Natural killer cell (primary cell): ENCODE measurements around the gene IL18BP. TPM values are rescaled to one million over a fixed set of nuclear protein-coding genes. Genes with fewer than 3 reads are reported as not detected.

Experiments used
- ATAC-seq, 3 donors: fragments of 150-1000 bp in 2 of 3; fragments of 200-7000 bp in 1 of 3; cut with Tn5 transposase; 1 replicate in 1 of 3; 2 replicates in 2 of 3; pipeline ENCODE4 v1.10.0; 2021; ENCODE audit warnings: mild to moderate bottlenecking in 2 of 3, moderate library complexity in 2 of 3
- DNase-seq, 2 donors: peaks; one replicate each; pipeline versions ENCODE4 v3.0.0 to v3.0.0-alpha.2; 2013 to 2021; ENCODE audit warnings: mixed read lengths in 1 of 2
- H3K27ac ChIP-seq: one replicate; pipeline ENCODE4 v1.5.1; 2013; ENCODE audit warnings: mild to moderate bottlenecking, low read length
- H3K27me3 ChIP-seq: one replicate; pipeline ENCODE4 v1.6.1; 2013; ENCODE audit warnings: low read length; ENCODE audit not compliant: control insufficient read depth, insufficient read depth
- H3K36me3 ChIP-seq: one replicate; pipeline ENCODE4 v1.6.1; 2013; ENCODE audit warnings: low read length; ENCODE audit not compliant: control insufficient read depth, insufficient read depth
- H3K4me1 ChIP-seq: one replicate; pipeline ENCODE4 v1.6.1; 2013; ENCODE audit warnings: low read length; ENCODE audit not compliant: control insufficient read depth, insufficient read depth
- H3K4me3 ChIP-seq: one replicate; pipeline ENCODE4 v1.5.1; 2013; ENCODE audit warnings: low read length
- H3K9me3 ChIP-seq: one replicate; pipeline ENCODE4 v1.6.1; 2013; ENCODE audit warnings: low read length; ENCODE audit not compliant: control insufficient read depth, insufficient read depth
- H3K27ac Mint-ChIP-seq, 2 donors: one replicate each; pipeline ENCODE4 v1.8.0; 2022; ENCODE audit warnings: mild to moderate bottlenecking in 2 of 2, mixed read lengths in 2 of 2, moderate library complexity in 1 of 2
- H3K27me3 Mint-ChIP-seq, 2 donors: one replicate each; pipeline ENCODE4 v1.8.0; 2022; ENCODE audit warnings: low read depth in 2 of 2, mixed read lengths in 2 of 2
- H3K36me3 Mint-ChIP-seq: one replicate; pipeline ENCODE4 v1.8.0; 2022; ENCODE audit warnings: mixed read lengths
- H3K4me1 Mint-ChIP-seq, 2 donors: one replicate each; pipeline ENCODE4 v1.8.0; 2022; ENCODE audit warnings: mixed read lengths in 2 of 2
- H3K4me3 Mint-ChIP-seq: one replicate; pipeline ENCODE4 v1.8.0; 2022; ENCODE audit warnings: mild to moderate bottlenecking, moderate library complexity, mixed read lengths
- H3K9me3 Mint-ChIP-seq, 2 donors: one replicate each; pipeline ENCODE4 v1.8.0; 2022; ENCODE audit warnings: mixed read lengths in 2 of 2
- WGBS: methylation state at CpG from one replicate; pipeline ENCODE4 v1.1.7; 2013; ENCODE audit warnings: missing lambda C conversion rate; ENCODE audit not compliant: insufficient coverage; 5-methylcytosine and 5-hydroxymethylcytosine counted together
- intact Hi-C: fragments of 100-400 bp; cut with micrococcal nuclease; formaldehyde crosslinking; loops from one replicate; pipeline ENCODE4 v1.14.2; 2022
- total RNA-seq, 4 donors: library from RNA; stranded (reverse); fragments of 120-200 nt in 1 of 4; gene quantifications; one replicate each; pipeline versions ENCODE4 v1.2.3 to v1.2.4, GENCODE V29; 2013 to 2022
- TF ChIP-seq, protein P1 (sequence below): fragments of 200-600 bp; IDR thresholded peaks from one replicate; pipeline ENCODE4 v1.8.0; 2022; ENCODE audit warnings: antibody characterized with exemption

The IL18BP gene
- total RNA-seq, 3 donors from 2014 or later (not counting 1 experiment from before 2014, with no cell fraction given) = 23.1 to 35.5 (median 27.2) TPM

DNA sequence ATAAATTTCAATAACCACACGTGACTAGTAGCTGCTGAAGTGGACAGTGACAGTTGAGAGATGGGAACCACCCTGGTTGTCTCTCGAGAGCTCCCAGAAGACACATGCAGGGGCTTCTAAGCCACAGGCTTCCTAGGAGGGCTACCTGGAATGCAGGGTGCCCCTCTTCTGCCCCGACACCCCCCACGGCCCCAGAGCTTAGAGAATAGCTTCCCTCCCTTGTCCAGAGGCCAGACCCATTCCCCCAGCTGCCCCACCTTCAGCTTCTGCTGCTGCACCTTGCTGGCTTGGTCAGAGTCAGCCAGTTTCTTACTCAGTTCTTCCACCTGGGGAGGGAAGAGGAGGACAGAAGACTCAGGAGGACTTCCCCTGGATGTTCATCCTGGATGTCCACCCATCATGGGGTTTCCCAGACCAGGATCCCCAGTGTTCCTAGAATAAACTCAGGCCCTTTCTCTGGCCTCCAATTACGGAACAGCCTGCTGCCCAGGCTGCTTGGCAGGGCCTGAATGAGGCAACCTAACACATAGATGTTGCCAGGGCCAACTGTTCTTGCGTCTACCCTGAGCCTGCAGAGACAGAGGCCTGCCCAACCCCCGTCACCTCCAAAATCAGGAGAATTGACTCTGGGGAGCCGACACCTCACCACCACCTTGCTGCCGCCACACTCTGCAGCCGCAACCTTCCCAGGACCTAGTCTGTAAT is 12.0 kb downstream of the IL18BP start:
- WGBS = 96% methylated on average over 10 of the region's 10 CpGs
- ATAC-seq = no peak
- no peak overlapping the region for H3K27ac ChIP-seq

DNA sequence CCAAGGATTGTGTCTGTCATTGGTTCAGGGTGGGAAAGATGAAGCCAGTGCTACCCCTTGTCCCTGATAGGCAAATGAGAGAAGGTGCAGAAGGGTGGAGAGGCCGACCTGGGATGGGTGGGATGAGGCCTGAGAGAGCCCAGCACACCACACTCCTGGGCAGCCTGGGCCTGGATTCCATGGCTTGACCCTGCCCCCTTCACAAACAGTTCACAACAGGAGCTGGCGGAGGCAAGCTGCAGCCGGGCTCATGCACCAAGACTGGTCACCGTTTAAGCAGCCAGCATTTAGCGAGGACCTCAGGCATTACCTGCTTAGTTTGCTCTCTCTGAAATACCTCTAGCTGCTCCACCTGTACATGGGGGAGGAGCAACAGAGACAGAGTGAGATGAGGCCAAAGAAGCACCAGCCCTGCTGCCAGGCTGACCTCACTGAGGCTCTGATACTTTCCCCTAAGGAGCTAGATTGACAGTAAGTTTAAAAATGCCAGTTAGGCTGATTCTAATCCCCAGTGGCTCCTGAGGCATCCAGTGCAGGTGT is 13.5 kb downstream of the IL18BP start:
- H3K36me3 Mint-ChIP-seq = peaks cover 44% of the 10 kb centered on the region
- no peaks in the 10 kb centered on the region for H3K4me1 ChIP-seq
- H3K27me3 Mint-ChIP-seq = no peaks in the 10 kb centered on the region
- 95% methylated on average over 5 of the region's 5 CpGs for WGBS
- H3K27me3 ChIP-seq = no peaks in the 10 kb centered on the region
- H3K4me3 ChIP-seq = no peak overlapping the region
- no peak for ATAC-seq
- peaks cover 13 to 16% of the 10 kb centered on the region in 2 donors for H3K4me1 Mint-ChIP-seq
- DNase-seq = no peak
- TF ChIP-seq, protein P1, sequence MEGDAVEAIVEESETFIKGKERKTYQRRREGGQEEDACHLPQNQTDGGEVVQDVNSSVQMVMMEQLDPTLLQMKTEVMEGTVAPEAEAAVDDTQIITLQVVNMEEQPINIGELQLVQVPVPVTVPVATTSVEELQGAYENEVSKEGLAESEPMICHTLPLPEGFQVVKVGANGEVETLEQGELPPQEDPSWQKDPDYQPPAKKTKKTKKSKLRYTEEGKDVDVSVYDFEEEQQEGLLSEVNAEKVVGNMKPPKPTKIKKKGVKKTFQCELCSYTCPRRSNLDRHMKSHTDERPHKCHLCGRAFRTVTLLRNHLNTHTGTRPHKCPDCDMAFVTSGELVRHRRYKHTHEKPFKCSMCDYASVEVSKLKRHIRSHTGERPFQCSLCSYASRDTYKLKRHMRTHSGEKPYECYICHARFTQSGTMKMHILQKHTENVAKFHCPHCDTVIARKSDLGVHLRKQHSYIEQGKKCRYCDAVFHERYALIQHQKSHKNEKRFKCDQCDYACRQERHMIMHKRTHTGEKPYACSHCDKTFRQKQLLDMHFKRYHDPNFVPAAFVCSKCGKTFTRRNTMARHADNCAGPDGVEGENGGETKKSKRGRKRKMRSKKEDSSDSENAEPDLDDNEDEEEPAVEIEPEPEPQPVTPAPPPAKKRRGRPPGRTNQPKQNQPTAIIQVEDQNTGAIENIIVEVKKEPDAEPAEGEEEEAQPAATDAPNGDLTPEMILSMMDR = no peak
- H3K36me3 ChIP-seq = peaks cover 96% of the 10 kb centered on the region
- no peaks in the 10 kb centered on the region for H3K9me3 ChIP-seq
- no peak overlapping the region for H3K4me3 Mint-ChIP-seq
- no peaks in the 10 kb centered on the region for H3K9me3 Mint-ChIP-seq
- intact Hi-C loops = no loop called here
- H3K27ac Mint-ChIP-seq = peak overlapping the region in 1 of 2 donors; percentile 53
- H3K27ac ChIP-seq = no peak overlapping the region

More for the DNA sequence above, 12.0 kb downstream of the IL18BP start:
- Histone ChIP-seq H3K9me3 (no peaks in the 10 kb centered on the region), H3K4me3 (no peak overlapping the region), H3K27me3 (no peaks in the 10 kb centered on the region), H3K36me3 (peaks cover 96% of the 10 kb centered on the region), H3K4me1 (no peaks in the 10 kb centered on the region)
- intact Hi-C loops = no loop called here
- Mint-ChIP-seq H3K9me3 (no peaks in the 10 kb centered on the region), H3K4me1 (peaks cover 13 to 20% of the 10 kb centered on the region in 2 donors), H3K27ac (peak overlapping the region in 1 of 2 donors; percentile 54), H3K4me3 (no peak overlapping the region), H3K27me3 (no peaks in the 10 kb centered on the region), H3K36me3 (peaks cover 29% of the 10 kb centered on the region)
- DNase-seq = no peak
- TF ChIP-seq, protein P1 = no peak

GRCh38 chr11:72012897-72013721 is 14.4 kb downstream of the IL18BP start:
- Mint-ChIP-seq H3K9me3 (no peaks in the 10 kb centered on the region), H3K4me3 (no peak overlapping the region), H3K36me3 (peaks cover 52% of the 10 kb centered on the region), H3K27ac (peak overlapping the region; percentile 72 to 73), H3K27me3 (no peaks in the 10 kb centered on the region), H3K4me1 (peaks cover 13 to 20% of the 10 kb centered on the region in 2 donors)
- ATAC-seq (no peak), DNase-seq (no peak)
- Histone ChIP-seq H3K9me3 (no peaks in the 10 kb centered on the region), H3K27ac (no peak overlapping the region), H3K4me3 (no peak overlapping the region), H3K36me3 (peaks cover 96% of the 10 kb centered on the region), H3K4me1 (no peaks in the 10 kb centered on the region), H3K27me3 (no peaks in the 10 kb centered on the region)
- TF ChIP-seq, protein P1 = no peak
- 97% methylated on average over 33 of the region's 33 CpGs for WGBS
- intact Hi-C loops = no loop called here
